CD4-positive, alpha-beta T cell treated with Interleukin-17A for 1 hour (primary cell): ENCODE data around the gene LDLRAD4.
"Not testable (repeated sequence)": the region's sequence is repeated elsewhere in the genome, so short reads cannot be mapped to it uniquely, and the experiment has no call there.

Experiments used
- DNase-seq: peaks from one replicate; pipeline ENCODE4 v3.0.0-alpha.2; 2020

LDLRAD4 gene

GRCh38 chr18:13313006-13313686 is 94.6 kb downstream of the LDLRAD4 start:
- DNase-seq, result peak; percentile 6

GRCh38 chr18:13315000-13315399 is 96.4 kb downstream of the LDLRAD4 start:
- no peak for DNase-seq

GRCh38 chr18:13316063-13316462 is 97.5 kb downstream of the LDLRAD4 start:
- DNase-seq, result no peak

GRCh38 chr18:13317801-13318200 is 99.2 kb downstream of the LDLRAD4 start:
- DNase-seq, result no peak

- no peak for DNase-seq
These were observed 100.4 kb downstream of the LDLRAD4 start for GRCh38 chr18:13318731-13319501.

- DNase-seq, result no peak
These were observed 101.1 kb downstream of the LDLRAD4 start for GRCh38 chr18:13319629-13320028.

GRCh38 chr18:13320096-13320495 is 101.5 kb downstream of the LDLRAD4 start:
- DNase-seq, result no peak

- DNase-seq, result no peak
These were observed 102.4 kb downstream of the LDLRAD4 start for GRCh38 chr18:13320891-13321425.

GRCh38 chr18:13321923-13322322 is 103.4 kb downstream of the LDLRAD4 start:
- DNase-seq, result no peak

- DNase-seq, result no peak
These were observed 104.6 kb downstream of the LDLRAD4 start for GRCh38 chr18:13323186-13323585.

GRCh38 chr18:13324880-13325279 is 106.3 kb downstream of the LDLRAD4 start:
- DNase-seq, result no peak

GRCh38 chr18:13328213-13328612 is 109.7 kb downstream of the LDLRAD4 start:
- DNase-seq, result no peak

- DNase-seq, result no peak
These were observed 112.4 kb downstream of the LDLRAD4 start for GRCh38 chr18:13330996-13331395.

GRCh38 chr18:13331846-13332245 is 113.3 kb downstream of the LDLRAD4 start:
- DNase-seq, result no peak

GRCh38 chr18:13332874-13333273 is 114.3 kb downstream of the LDLRAD4 start:
- no peak for DNase-seq

GRCh38 chr18:13335903-13336302 is 117.3 kb downstream of the LDLRAD4 start:
- DNase-seq, result no peak

GRCh38 chr18:13336841-13337240 is 118.3 kb downstream of the LDLRAD4 start:
- no peak for DNase-seq

GRCh38 chr18:13337369-13337768 is 118.8 kb downstream of the LDLRAD4 start:
- no peak for DNase-seq

GRCh38 chr18:13338318-13338717 is 119.8 kb downstream of the LDLRAD4 start:
- DNase-seq, result no peak

GRCh38 chr18:13339653-13340052 is 121.1 kb downstream of the LDLRAD4 start:
- no peak for DNase-seq

GRCh38 chr18:13346449-13346848 is 127.9 kb downstream of the LDLRAD4 start:
- DNase-seq, result not testable (repeated sequence)

- DNase-seq, result peak; percentile 27
These were observed 134.7 kb downstream of the LDLRAD4 start for GRCh38 chr18:13353084-13353823.

GRCh38 chr18:13354402-13354801 is 135.8 kb downstream of the LDLRAD4 start:
- DNase-seq, result no peak
